ENCODE measurements around the gene NACC2.

Gene NACC2

GRCh38 chr9:135990468-135991429 lies 104.3 kb downstream of the NACC2 start:
- FAIRE-seq: no peak

- no peak for FAIRE-seq
Measured at GRCh38 chr9:135989722-135990467, 105.2 kb downstream of the NACC2 start.

- no peak for FAIRE-seq
Measured at GRCh38 chr9:135989157-135989556, 105.9 kb downstream of the NACC2 start.

GRCh38 chr9:135988493-135988892 lies 106.6 kb downstream of the NACC2 start:
- FAIRE-seq: no peak

GRCh38 chr9:135987838-135988404 lies 107.2 kb downstream of the NACC2 start:
- FAIRE-seq: no peak

- FAIRE-seq: no peak
Measured at GRCh38 chr9:135986605-135987004, 108.5 kb downstream of the NACC2 start.

- FAIRE-seq: no peak
Measured at GRCh38 chr9:135985889-135986288, 109.2 kb downstream of the NACC2 start.

- FAIRE-seq: no peak
Measured at GRCh38 chr9:135985459-135985774, 109.7 kb downstream of the NACC2 start.

- no peak for FAIRE-seq
Measured at GRCh38 chr9:135984072-135984710, 110.9 kb downstream of the NACC2 start.

GRCh38 chr9:135983208-135984071 lies 111.6 kb downstream of the NACC2 start:
- FAIRE-seq: no peak

GRCh38 chr9:135982499-135983207 lies 112.4 kb downstream of the NACC2 start:
- FAIRE-seq: no peak

- no peak for FAIRE-seq
Measured at GRCh38 chr9:135980926-135981630, 114.0 kb downstream of the NACC2 start.

- no peak for FAIRE-seq
Measured at GRCh38 chr9:135979547-135980166, 115.4 kb downstream of the NACC2 start.

- no peak for FAIRE-seq
Measured at GRCh38 chr9:135978642-135979546, 116.2 kb downstream of the NACC2 start.

- no peak for FAIRE-seq
Measured at GRCh38 chr9:135976944-135977343, 118.1 kb downstream of the NACC2 start.

- no peak for FAIRE-seq
Measured at GRCh38 chr9:135976531-135976930, 118.6 kb downstream of the NACC2 start.

GRCh38 chr9:135975834-135976233 lies 119.3 kb downstream of the NACC2 start:
- no peak for FAIRE-seq

- no peak for FAIRE-seq
Measured at GRCh38 chr9:135974220-135974573, 120.9 kb downstream of the NACC2 start.
